Measurements from ENCODE around the gene KRT82.

KRT82 gene

DNA sequence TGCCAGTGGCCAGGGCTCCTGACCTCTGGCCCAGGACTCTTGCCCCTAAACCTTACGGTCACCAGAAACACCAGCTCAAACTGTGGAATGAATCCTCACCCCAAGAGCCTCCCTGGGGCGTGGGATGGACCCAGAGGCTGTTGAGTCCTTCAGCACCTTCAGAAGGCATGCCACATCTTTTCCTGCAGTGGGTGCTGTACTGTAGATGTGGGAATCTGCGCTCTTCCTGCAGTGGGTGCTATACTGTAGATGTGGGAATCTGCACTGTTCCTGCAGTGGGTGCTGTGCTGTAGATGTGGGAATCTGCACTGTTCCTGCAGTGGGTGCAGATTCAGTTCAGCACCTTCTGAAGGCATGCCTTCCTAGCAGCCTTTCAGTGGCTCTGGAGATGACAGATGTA, 1.2 kb downstream of the KRT82 start:
- DNase-seq: no peak

DNA sequence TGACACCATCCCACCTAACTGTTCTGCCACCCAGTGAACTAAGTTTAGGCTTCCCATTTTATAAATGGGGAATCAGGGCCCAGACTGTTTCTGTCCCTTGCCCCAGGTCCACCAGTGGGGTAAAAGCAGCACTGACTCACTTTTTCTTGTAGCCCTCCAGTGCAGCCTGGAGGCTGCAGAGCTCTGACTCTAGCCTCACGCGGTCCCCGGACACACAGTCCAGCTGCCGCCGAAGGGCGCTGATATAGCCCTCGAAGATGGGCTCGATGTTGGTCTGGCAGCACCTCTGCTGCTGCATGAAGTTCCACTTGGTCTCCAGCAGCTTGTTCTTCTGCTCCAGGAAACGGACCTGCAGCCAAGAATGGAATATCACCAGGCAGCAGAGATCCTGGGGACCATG, 2.6 kb downstream of the KRT82 start:
- DNase-seq: no peak

DNA sequence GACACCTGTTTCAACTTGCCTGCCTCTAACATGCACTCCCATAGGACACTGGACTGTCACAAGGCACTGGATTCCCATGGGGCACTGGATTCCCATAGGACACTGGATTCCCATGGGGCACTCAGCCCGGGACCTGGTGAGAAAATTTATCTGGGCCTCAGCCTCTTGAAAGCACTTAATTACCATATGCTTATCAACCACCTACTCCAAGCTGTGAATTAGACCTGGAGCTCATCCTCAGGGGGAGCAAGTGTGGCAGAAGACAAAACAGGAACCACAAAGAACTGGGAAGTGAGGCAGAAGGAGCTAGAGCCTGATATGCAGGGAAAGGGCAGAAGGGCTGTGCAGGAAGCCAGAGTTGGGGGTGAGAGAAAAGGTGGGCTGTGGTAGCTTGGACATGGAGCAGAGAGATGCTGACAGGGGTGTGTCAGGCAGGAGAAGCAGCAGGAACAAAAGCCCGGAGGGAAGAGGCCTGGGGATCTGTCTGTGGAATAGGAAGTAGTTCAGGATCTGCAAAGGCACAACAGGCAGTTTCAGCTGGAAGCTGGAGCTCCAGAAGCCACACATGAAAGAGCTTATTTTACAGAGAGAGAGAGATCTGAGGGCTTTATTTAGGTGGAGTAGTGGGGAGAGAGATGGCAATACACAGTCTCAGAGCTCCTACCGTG, 3.1 kb downstream of the KRT82 start:
- DNase-seq: no peak

DNA sequence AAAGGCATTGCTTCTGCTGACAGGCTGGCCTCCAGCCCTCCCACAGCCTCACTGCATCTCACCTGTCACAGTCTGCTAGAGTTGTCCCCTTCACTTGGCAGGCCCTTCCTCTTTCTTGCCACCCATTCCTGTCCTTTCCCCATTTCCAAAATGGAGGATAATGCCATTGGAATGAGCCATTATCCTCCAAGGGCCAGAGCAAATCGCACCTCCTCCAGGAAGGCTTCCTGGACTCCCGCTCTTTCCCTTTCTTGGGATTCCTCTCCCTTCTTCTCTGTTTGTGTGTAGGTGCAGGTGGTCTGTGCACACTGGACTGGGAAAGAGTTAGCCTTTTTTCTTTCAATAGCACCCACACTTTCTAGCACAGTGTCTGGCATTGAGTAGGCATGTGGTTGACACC, 3.8 kb downstream of the KRT82 start:
- DNase-seq: no peak

DNA sequence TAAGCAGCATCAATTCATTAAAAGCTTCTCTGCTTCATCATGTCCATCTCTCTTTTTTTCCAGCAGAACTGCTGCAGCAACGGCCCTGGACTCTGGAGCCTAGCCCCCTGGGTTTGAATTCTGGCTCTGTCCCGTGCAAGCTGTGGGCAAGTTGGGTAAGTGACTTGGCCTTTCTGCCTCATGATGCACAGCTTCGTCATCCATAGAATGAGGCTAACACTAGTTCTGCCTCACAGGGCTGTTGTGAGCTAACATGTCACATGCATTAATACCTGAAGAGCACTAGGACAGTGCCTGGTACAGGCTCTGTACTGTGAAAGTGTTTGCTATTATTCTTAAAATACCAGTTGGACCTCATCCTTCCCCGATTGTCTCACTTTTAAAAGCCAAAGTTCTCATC, 4.2 kb downstream of the KRT82 start:
- no peak for DNase-seq

DNA sequence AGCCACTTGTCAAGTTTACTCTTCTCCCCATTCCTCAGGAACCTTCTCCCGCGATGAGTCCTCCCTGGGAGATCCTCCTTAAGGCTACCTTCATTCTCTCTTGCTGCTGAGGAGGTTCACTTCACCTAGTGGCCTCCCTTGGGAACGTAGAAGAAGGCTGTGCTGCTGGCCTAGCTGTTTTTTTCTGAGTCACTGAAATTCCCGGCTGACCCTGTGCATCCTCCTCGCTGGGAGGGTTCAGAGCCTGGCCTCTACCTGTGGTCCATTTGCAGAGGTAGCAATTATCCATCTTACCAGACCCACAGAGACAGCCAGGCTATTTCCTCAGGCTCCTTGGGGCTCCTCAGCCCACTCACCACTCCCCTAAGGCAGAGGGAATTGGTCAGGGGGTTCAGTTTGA, 4.6 kb downstream of the KRT82 start:
- DNase-seq: no peak

DNA sequence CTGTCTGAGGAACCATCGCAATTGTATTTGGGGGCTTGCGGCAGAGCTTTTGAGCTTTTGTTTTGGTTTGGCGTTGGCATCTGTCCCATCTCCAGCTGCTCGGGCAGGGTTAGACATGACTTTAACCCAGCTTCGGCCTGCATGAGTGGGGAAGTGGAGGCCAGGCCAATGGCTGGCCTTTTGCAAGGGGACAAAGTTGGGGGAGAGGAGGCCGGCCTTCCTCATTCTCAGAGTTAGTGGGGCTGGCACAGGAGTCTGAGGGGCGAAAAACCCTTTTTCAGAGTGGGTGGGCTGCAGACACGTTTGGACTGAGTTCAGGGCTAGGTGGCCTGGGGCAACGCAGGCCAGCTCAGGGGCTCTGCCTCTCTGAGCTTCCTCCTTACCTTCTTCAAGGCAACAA, 5.2 kb downstream of the KRT82 start:
- DNase-seq: no peak

DNA sequence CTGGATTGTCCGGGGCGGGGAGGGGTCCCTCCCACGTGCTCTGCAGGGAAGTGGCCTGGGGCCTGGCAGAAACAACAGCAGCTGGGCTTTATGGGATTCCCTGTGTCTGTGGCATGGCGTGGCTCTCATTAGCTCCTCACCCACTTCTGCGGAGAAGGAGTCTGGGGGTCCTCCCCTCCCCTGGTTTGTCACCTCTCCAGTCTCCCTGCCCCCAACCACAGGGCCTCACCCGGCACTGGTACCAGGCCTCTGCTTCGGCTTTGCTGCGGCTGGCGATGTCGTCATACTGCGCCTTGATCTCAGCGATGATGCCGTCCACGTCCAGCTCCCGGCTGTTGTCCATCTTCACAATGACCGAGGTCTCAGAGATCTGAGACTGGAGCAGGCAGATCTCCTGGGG, 6.4 kb downstream of the KRT82 start:
- no peak for DNase-seq

DNA sequence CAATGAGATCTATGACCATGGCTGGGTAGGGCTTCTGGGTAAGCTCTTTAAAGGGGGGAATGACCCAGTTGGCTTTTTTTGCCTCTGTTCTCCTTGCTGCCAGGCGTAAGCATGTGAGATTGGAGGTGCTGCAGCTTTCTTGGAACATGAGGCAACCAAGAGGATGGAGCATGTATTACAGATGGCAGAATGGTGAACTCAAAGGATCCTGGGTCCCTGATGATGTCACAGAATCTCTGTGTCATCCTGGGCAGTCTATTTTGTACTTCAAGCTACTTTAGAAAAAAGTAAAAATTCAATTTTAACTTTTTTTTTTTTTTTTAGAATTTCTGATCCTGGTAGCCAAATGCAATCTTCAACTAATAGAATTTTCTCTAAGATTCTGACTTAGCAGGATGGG, 8.0 kb downstream of the KRT82 start:
- no peak for DNase-seq

DNA sequence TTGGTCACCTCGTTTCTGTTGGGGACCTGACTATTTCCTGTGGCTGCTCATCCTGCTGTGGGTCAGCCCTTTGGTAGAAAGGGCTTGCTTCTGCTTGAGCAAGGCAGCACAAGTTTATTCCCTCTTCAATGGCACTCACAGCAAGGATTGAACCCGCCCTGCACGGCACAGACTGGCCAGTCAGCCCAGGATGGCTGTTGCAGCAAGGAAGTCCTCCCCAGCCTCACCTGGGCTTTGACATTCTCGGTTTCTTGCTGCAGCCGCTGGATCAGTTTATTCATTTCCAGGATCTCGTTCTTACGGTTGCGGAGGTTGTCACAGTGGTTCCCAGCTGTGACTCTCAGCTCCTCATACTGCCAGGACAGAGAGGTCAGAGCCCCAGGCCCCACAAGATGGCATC, 9.5 kb downstream of the KRT82 start:
- no peak for DNase-seq

DNA sequence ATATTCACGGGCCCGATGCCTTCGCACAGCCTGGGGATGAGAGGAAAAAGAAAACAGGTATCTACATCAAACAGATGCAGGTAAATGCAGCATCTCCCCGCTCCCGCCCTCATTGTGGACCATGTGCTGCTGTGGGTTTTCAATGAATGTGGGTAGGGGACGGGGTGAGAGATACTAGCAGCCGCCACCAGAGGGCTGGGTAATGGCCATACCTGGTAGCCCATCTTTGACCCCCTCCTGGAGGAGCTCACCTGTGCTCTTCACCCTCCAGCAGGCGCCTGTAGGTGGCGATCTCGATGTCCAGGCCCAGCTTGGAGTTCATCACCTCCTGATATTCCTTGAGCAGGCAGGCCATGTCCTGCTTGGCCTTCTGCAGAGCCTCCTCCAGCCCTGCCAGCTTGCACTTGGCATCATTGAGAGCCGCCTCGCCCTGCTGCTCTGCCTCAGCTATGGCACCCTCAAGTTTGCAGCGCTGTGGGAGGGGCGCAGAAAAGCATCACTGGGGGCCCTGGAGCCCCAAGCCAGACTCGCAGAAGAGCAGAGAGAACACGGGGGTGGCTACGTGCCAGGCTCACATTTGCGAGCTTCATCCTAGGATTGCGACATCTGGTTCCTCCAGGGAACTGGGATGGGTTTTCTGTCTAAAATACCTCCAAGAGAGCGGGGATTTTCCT, 10.2 kb downstream of the KRT82 start:
- peak; percentile 6 for DNase-seq

DNA sequence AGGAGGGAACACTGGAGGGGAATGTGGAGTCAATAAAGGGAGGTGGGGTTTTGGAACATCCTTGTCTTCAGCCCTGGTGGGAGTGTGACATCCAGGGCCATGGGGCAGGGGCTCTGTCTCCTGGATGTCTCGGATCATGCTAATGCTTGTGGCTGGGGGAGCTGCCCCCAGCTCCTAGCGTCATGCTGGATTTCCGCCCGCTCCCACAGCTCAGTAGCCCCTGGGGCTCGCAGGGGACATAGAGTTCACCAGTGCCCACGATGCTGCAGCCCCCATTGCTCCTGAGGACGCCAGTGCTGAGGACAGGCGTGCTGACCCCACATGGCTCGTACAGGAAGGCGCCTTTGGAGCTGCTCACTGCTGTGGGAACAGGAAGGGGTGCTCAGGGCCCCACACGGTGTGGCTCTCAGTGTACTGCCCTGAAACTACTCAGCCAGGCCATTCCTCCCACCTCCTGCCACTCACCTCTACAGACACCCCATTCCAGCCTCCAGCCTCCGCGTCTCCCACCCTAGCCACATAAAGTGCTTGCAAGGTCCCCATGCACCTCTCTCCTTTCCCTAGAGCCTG, 11.2 kb downstream of the KRT82 start:
- no peak for DNase-seq

DNA sequence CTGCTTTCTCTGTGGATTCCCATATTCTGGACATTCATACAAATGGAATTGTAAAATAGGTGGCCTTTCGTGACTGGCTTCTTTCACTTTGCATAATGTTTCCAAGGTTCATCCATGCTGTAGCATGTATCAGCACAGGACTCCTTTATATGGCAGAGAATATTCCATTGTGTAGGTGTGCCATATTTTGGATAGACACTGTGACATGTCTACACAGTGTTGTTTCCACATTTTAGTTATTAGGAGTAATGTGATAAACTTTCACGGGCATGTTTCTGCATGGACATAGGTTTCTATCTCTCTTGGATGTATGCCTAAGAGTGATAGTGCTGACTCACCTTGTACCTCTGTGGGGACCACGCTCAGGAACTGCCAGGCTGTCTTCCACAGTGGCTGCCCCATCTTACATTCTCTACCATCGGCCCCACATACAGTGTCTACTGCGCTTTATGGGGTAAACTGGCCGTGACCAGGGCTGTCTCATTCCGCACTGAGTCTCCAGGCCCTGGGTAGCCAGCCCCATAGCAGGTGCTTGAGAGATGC, 13.6 kb downstream of the KRT82 start:
- DNase-seq: no peak

DNA sequence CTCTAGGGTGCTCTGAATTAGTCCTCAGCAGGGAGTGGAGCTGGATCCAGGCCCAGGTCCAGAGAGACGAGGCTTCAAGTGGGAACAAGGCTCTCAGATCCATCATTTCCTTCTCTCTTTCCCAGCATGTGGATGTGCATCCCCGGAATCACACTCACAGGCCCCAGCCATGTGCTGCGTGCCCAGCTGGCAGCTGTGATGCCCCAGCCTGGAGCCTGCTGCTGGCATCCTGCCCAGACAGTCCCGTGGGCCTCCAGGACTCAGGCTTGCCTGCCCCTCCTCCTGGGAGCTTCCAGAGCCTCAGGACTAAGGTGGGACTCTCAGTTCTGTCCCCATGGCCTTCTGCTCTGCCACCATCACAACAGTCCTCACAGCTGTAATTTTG, 14.5 kb downstream of the KRT82 start:
- no peak for DNase-seq

DNA sequence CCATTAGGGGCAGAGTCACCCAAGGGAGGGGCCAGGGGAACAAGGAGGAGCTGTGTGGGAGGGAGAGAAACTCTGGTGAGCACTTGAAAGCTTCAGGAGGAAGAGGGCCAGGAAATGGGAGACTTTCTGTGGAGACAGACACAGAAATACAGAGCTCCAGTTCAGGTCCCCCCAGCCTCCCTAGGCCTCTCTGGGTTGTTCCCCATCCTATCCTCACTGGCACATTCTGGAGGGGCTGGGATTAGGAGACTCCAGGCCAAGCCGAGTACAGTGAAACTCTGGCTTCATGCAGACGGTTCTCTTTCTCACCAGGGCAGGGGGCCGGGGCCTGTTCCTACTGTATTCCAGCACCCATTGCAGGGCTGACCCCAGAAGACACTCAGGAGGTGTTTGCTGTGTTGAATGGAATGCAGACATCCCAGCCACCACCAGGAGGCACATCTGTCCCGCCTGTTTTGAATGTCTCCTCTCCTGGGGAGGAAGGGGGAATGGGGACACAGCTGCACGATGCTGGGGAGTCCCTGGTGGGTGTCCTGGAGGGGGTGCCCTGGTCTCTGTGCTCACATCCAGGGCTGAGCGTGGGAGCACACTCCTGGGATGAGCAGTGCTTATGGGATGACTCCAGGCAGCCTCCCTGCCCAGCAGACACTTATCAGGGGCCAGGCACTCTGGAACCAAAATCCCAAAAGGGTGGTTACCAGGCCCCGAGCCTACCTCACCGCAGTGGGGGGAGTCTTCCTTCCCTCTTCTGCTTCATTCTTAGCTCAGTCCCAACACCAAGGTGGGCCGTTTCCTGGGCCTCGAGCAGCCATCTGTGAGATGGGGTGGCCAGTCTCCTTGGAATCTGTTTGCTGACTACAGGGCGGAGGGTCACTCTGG, 15.2 kb downstream of the KRT82 start:
- no peak for DNase-seq

DNA sequence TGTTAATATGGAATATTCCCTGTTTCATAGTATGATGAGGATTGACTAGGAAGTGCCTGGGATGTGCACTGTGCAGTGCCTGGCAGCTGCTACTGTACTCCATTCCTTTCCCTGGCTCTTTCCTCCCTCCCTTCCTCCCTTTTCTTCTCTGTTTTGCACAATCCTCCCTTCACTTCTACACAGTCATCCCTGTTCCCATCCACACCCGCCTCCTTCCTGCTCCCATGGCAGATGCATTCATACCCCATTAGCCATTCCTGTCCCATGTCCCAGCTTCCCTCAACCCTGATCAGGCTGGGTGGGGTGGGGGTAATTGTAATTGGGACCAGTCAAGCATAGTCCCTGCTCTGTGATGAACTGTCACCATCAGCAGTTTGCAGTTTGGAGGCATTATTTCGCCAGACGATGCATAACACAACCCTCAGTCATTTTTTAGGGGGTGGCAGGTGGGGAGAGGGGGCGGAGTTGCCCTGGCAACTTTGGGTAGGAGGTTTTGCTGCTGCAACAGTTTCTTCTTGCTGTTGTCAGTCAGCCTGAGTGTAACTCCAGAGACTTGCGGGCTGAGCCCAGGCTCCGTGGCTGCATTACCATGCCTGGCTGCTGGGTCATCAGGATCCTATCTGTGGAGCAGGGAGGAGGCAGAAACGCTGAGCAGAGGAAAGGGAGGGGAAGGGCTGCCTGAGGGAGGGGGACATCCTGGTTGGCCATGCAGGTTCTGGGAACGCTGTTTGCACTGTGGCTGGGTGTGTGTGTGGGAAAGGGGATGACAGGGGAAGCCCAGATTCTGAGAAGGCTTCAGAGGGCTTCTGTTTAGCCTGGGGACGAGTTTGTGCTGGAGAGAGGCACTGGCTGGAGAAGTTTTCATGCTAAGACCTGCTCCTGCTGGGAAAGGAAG, 16.6 kb downstream of the KRT82 start:
- DNase-seq: no peak

DNA sequence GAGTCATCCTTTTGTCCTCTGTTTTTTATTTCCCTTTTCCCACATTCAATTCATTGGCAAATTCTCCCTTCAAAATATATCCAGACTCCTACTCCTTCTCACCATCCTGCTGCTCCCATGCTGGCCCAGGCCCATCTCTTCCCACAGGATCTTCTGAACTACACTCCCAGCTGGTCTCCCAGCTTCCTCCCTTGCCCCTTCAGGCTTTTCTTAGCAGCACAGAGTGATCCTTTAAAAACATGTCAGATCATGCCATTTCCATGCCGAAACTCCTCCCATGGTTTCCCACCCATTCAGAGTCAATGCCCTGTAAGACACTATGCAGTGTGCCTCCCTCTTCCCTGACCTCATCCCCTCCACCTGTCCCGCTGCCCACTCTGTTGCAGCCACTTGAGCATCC, 18.3 kb downstream of the KRT82 start:
- DNase-seq: no peak

DNA sequence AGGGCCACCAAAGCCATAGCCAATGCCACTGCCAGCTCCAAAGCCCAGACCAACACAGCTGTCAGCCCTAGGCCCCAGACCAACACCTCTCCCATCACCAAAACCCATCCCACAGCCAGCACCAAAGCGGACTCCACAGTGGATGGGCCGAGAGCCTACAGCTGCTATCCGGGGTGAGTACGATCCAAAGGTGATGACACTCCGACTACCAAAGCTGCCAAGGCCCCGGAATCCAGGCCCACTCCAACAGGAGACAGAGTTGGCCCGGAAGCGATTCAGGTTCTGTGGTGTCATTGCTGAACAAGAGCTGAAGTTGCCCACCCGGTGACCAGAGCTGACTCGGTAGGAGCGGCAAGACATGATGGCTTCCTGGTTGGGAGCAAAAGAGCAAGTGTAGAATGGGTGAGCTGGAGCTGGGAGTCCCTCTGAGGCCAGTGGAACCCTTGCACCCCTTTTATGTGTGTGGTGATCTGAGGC, 20.9 kb downstream of the KRT82 start, which contains the start of gene KRT84:
Gene KRT84, minus strand, starts transcription at position 427 of the 477 bp plus-strand sequence. Its CDS starts 67 bp downstream, at position 360.
- no peak for DNase-seq

DNA sequence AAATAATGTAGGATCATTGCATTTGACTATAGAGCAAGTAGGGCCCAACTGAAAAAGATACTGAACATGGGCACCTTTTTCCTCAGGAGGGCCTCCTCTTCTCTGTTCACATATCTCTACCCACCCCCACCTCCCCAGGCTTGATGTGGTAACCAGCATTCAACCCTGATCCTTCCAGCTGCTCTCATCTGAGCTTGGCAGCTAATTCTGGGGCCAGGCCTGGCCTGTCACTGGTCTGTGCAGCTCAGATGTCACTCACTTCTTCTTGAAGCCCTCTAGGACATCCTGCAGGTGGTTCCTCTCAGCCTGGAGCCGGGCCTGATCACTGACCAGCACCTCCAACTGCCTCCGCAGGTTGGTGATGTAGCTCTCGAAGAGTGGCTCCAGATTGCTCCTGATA, 22.8 kb downstream of the KRT82 start:
- no peak for DNase-seq

DNA sequence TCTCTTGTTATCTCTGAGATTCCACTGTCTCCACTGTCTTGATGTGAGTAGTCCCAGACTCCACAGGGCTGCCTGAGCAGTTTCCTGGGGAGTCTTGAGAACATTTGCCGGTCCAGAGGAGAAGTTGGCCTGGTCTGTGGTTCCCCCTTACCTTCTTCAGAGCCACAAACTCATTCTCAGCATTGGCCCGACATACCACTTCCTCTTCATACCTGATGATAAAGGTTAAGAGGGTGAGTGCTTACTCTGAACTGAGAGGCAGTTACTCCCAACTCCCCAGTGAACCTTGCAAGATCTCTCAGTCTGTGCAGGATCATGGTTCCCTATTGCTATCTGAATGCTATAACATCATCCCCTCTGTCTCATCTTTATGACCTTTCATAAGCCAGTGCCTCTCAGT, 23.3 kb downstream of the KRT82 start:
- DNase-seq: no peak

DNA sequence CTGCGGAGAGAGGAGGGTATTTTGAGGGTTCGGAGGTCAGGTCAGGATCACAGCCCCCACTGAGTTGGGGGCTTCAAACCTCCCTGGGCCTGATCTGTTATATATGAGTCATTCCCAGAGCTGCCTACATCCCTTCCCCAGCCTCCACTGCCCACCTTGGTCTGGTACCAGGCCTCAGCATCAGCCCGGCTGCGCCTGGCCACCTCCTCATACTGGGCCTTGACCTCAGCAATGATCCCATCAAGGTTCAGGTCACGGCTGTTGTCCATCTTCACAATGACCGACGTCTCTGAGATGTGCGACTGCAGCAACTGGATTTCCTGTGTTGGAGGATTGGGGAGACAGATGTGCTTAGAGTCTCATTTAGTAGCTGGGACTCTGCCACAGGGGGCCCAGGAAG, 24.9 kb downstream of the KRT82 start:
- DNase-seq: no peak

DNA sequence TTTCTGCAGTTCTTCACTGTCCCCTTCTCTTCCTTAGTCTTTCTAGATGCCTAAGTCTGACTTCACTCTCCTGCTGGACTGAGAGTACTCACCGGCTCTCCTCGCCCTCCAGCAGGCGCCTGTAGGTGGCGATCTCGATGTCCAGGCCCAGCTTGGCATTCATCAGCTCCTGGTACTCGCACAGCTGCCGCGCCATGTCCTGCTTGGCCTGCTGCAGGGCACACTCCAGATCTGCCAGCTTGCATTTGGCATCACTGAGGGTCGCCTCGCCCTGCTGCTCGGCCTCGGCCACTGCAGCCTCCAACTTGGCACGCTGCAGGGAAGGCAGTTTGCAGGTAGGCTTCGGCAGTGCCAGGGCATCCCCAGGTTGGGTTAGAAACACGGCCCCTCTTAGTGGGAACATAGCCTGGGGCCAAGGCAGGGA, 25.9 kb downstream of the KRT82 start:
- DNase-seq: peak; percentile 25

Data from activated CD4-positive, alpha-beta T cell treated with anti-CD3 and anti-CD28 coated beads, Interleukin-10, Interleukin-2, amounts not matched to agents 100 ng/mL and 50 ng/mL, durations not matched to agents 16 hours and 8 hours (primary cell).